PC-9 (cell line): ENCODE data around the gene PCDHGC3. TPM values are rescaled to one million over a fixed set of nuclear protein-coding genes. Genes with fewer than 3 reads are reported as not detected.

ENCODE experiments used
- total RNA-seq: library from RNA; stranded (reverse); gene quantifications from 2 replicates; pipeline ENCODE4 v1.2.3, GENCODE V29; 2021

PCDHGC3 gene
- total RNA-seq, 1 experiment from 2014 or later: 0.50 TPM

Other genes with a start within 250 kb of the PCDHGC3 start
- not detected in 2 replicates for gene PCDHB15, start 230.6 kb upstream of the PCDHGC3 start, total RNA-seq
- 0.33 and 0.55 TPM in 2 replicates for gene SLC25A2, start 171.9 kb upstream of the PCDHGC3 start, total RNA-seq
- 56.1 and 57.6 TPM in 2 replicates for gene TAF7, start 155.2 kb upstream of the PCDHGC3 start, total RNA-seq
- gene PCDHGA1, start 145.5 kb upstream of the PCDHGC3 start, total RNA-seq: 0.07 TPM in 1 of 2 replicates, not detected in the other
- gene PCDHGA2, start 137.2 kb upstream of the PCDHGC3 start, total RNA-seq: 0.11 and 0.13 TPM in 2 replicates
- not detected in 2 replicates for gene PCDHGA3, start 132.1 kb upstream of the PCDHGC3 start, total RNA-seq
- gene PCDHGB1, start 125.9 kb upstream of the PCDHGC3 start, total RNA-seq: not detected in 2 replicates
- gene PCDHGA4, start 120.9 kb upstream of the PCDHGC3 start, total RNA-seq: not detected in 2 replicates
- 0.28 and 0.33 TPM in 2 replicates for gene PCDHGB2, start 116.0 kb upstream of the PCDHGC3 start, total RNA-seq
- gene PCDHGA5, start 111.8 kb upstream of the PCDHGC3 start, total RNA-seq: 0.13 and 0.20 TPM in 2 replicates
- gene PCDHGB3, start 105.7 kb upstream of the PCDHGC3 start, total RNA-seq: not detected in 2 replicates
- 0.17 TPM in 1 of 2 replicates, not detected in the other for gene PCDHGA6, start 102.1 kb upstream of the PCDHGC3 start, total RNA-seq
- not detected in 2 replicates for gene PCDHGA7, start 93.2 kb upstream of the PCDHGC3 start, total RNA-seq
- not detected in 2 replicates for gene PCDHGB4, start 88.3 kb upstream of the PCDHGC3 start, total RNA-seq
- not detected in 2 replicates for gene PCDHGA8, start 83.3 kb upstream of the PCDHGC3 start, total RNA-seq
- gene PCDHGB5, start 78.0 kb upstream of the PCDHGC3 start, total RNA-seq: not detected in 2 replicates
- not detected in 2 replicates for gene PCDHGA9, start 73.2 kb upstream of the PCDHGC3 start, total RNA-seq
- gene PCDHGB6, start 67.9 kb upstream of the PCDHGC3 start, total RNA-seq: not detected in 2 replicates
- gene PCDHGA10, start 63.0 kb upstream of the PCDHGC3 start, total RNA-seq: 0.13 and 0.15 TPM in 2 replicates
- 0.13 and 0.17 TPM in 2 replicates for gene PCDHGB7, start 58.3 kb upstream of the PCDHGC3 start, total RNA-seq
- 0.18 and 0.22 TPM in 2 replicates for gene PCDHGA11, start 54.9 kb upstream of the PCDHGC3 start, total RNA-seq
- not detected in 2 replicates for gene PCDHGA12, start 45.5 kb upstream of the PCDHGC3 start, total RNA-seq
- not detected in 2 replicates for gene PCDHGC4, start 9.1 kb downstream of the PCDHGC3 start, total RNA-seq
- gene PCDHGC5, start 13.1 kb downstream of the PCDHGC3 start, total RNA-seq: not detected in 2 replicates
- gene DIAPH1, start 143.0 kb downstream of the PCDHGC3 start, total RNA-seq: 148 and 157 TPM in 2 replicates
- gene HDAC3, start 160.9 kb downstream of the PCDHGC3 start, total RNA-seq: 76.0 and 87.0 TPM in 2 replicates
- 3.3 and 5.0 TPM in 2 replicates for gene RELL2, start 161.0 kb downstream of the PCDHGC3 start, total RNA-seq
- gene FCHSD1, start 175.5 kb downstream of the PCDHGC3 start, total RNA-seq: 36.4 and 36.6 TPM in 2 replicates
- 25.8 and 28.0 TPM in 2 replicates for gene ARAP3, start 206.3 kb downstream of the PCDHGC3 start, total RNA-seq